Suprapubic skin (tissue), 4 donors: ENCODE measurements around the gene RPUSD1. TPM values are rescaled to one million over a fixed set of nuclear protein-coding genes. Genes with fewer than 3 reads are reported as not detected.

Source experiments
- DNase-seq, 2 donors: peaks; one replicate each; pipeline ENCODE4 v3.0.0-alpha.2; 2019; ENCODE audit warnings: low spot score in 2 of 2
- H3K27ac ChIP-seq: fragments of 200-600 bp; sonication (generic); one replicate; pipeline ENCODE4 v1.5.1; 2019
- H3K27me3 ChIP-seq: fragments of 200-600 bp; sonication (generic); one replicate; pipeline ENCODE4 v1.5.1; 2019
- H3K36me3 ChIP-seq: fragments of 200-600 bp; sonication (generic); one replicate; pipeline ENCODE4 v1.5.1; 2019
- H3K4me1 ChIP-seq: fragments of 200-600 bp; sonication (generic); one replicate; pipeline ENCODE4 v1.5.1; 2019
- H3K4me3 ChIP-seq: fragments of 200-600 bp; sonication (generic); one replicate; pipeline ENCODE4 v1.5.1; 2019; ENCODE audit warnings: mild to moderate bottlenecking
- H3K9me3 ChIP-seq: fragments of 200-600 bp; sonication (generic); one replicate; pipeline ENCODE4 v1.5.1; 2019
- CTCF ChIP-seq, 2 donors: fragments of 200-600 bp in 1 of 2; fragments of 450-650 bp in 1 of 2; sonication (generic) in 1 of 2; IDR thresholded peaks; one replicate each; pipeline ENCODE4 v1.5.1; 2016 to 2019; ENCODE audit warnings: antibody characterized with exemption in 2 of 2, mild to moderate bottlenecking in 1 of 2, moderate library complexity in 1 of 2
- EP300 ChIP-seq: sonication (generic); formaldehyde crosslinking; IDR thresholded peaks from one replicate; pipeline ENCODE4 v1.6.1; 2017; ENCODE audit warnings: antibody characterized with exemption
- POLR2A ChIP-seq, 2 donors: fragments of 450-650 bp; IDR thresholded peaks; one replicate each; pipeline ENCODE4 v1.6.1; 2017; ENCODE audit warnings: antibody characterized with exemption in 2 of 2, mild to moderate bottlenecking in 2 of 2, moderate library complexity in 2 of 2
- POLR2AphosphoS5 ChIP-seq, 3 donors: sonication (generic); formaldehyde crosslinking; IDR thresholded peaks; one replicate each; pipeline ENCODE4 v1.6.1; 2017; ENCODE audit warnings: antibody characterized with exemption in 3 of 3
- WGBS: methylation state at CpG from one replicate; pipeline ENCODE4 v1.1.5; 2018; 5-methylcytosine and 5-hydroxymethylcytosine counted together
- total RNA-seq, 4 donors: library from RNA; depleted of rRNA; stranded (reverse); fragments of >200 nt; gene quantifications; one replicate each; pipeline ENCODE4 v1.1.0, GENCODE V29; 2016

Gene RPUSD1
- total RNA-seq, 4 donors from 2014 or later: 13.6 to 27.1 (median 21.8) TPM

DNA sequence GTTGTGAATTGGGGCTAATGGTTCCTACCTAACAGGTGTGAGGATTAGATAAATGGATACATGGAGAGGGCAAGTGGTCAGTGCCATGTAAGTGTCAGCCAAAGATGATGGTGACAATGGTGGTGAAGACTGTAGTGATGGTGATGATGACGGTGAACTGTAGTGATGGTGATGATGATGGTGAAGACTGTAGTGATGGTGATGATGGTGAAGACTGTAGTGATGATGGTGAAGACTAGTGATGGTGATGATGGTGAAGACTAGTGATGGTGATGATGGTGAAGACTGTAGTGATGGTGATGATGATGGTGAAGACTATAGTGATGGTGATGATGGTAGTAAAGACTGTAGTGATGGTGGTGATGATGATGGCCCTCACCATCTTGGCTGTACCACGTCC lies 30.4 kb upstream of the RPUSD1 start:
- no peaks in the 10 kb centered on the region for H3K36me3 ChIP-seq
- DNase-seq: no peak
- peaks cover 3% of the 10 kb centered on the region for H3K4me1 ChIP-seq
- no peak overlapping the region for H3K27ac ChIP-seq
- WGBS: 70% methylated on average over 2 of the region's 2 CpGs
- TF ChIP-seq POLR2AphosphoS5 (IDR thresholded peaks at IDR 0.05) (no peak), EP300 (no peak), CTCF (IDR thresholded peaks at IDR 0.05) (no peak), POLR2A (IDR thresholded peaks at IDR 0.05) (no peak)
- H3K27me3 ChIP-seq: peaks cover 89% of the 10 kb centered on the region
- no peaks in the 10 kb centered on the region for H3K9me3 ChIP-seq
- no peak overlapping the region for H3K4me3 ChIP-seq

GRCh38 chr16:818132-818531 lies 30.0 kb upstream of the RPUSD1 start:
- peaks cover 91% of the 10 kb centered on the region for H3K27me3 ChIP-seq

DNA sequence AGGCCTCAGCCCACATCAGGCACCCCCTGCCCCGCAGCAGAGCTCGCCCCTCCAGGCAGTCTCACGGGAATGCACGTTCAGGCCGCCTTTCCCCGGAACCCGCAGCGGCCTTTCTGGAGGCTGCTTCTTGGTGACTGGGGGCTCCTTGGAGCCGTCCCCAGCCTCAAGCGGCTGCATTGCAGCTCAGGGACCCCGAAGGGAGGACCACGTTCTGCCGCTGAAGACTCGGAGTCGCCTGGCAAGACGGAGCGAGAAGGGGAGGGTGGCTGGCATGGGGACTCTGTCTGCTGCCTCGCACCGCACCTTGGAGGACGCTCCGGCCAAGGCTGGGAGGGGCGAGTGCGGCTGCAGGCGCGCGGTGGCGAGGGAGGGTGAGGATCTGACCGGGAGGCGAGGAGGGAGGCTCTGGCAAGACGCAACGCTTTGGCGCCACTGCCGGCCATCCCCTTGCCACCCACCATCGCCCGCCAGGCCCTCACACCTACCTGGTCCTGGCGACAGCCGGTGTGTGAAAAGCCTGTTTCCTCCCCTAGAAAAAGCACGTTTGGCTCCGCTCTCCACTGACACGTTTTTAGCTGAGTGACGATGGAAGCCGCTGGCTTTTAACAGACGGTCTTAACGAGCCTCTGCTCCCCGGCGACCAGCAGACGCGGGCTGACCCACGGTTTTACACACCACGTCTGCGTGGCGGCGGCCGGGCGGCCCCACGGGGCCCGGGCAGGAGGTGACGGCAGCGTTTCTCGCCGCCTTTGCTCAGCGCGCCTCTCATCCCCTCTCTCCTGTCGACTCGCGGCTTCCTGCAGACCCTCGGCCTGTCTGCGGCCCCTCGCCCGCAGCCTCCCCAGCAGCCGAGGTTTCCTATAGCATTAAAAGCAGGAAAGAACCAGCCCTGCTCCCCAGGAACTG lies 29.1 kb upstream of the RPUSD1 start:
- WGBS: 51% methylated on average over 34 of the region's 71 CpGs
- H3K9me3 ChIP-seq: no peaks in the 10 kb centered on the region
- H3K27ac ChIP-seq: no peak overlapping the region
- H3K27me3 ChIP-seq: peaks cover 91% of the 10 kb centered on the region
- H3K36me3 ChIP-seq: no peaks in the 10 kb centered on the region
- H3K4me3 ChIP-seq: no peak overlapping the region
- DNase-seq: no peak
- TF ChIP-seq POLR2A (IDR thresholded peaks at IDR 0.05) (no peak), POLR2AphosphoS5 (IDR thresholded peaks at IDR 0.05) (no peak)
- H3K4me1 ChIP-seq: peaks cover 7% of the 10 kb centered on the region

More at GRCh38 chr16:818132-818531, 30.0 kb upstream of the RPUSD1 start:
- Histone ChIP-seq H3K9me3 (no peaks in the 10 kb centered on the region), H3K4me1 (peaks cover 7% of the 10 kb centered on the region), H3K4me3 (no peak overlapping the region), H3K36me3 (no peaks in the 10 kb centered on the region), H3K27ac (no peak overlapping the region)
- no peak for TF ChIP-seq POLR2A (IDR thresholded peaks at IDR 0.05)
- TF ChIP-seq EP300: no peak
- WGBS: 96% methylated on average over 7 of the region's 8 CpGs
- DNase-seq: no peak

- Histone ChIP-seq H3K27ac (no peak overlapping the region), H3K4me3 (no peak overlapping the region), H3K27me3 (peaks cover 86% of the 10 kb centered on the region), H3K36me3 (no peaks in the 10 kb centered on the region), H3K4me1 (peaks cover 7% of the 10 kb centered on the region), H3K9me3 (no peaks in the 10 kb centered on the region)
- TF ChIP-seq EP300 (no peak), POLR2A (IDR thresholded peaks at IDR 0.05) (no peak), CTCF (IDR thresholded peaks at IDR 0.05) (no peak), POLR2AphosphoS5 (IDR thresholded peaks at IDR 0.05) (no peak)
- DNase-seq: no peak
- 90% methylated on average over 10 of the region's 15 CpGs for WGBS
These were observed 27.7 kb upstream of the RPUSD1 start for GRCh38 chr16:815861-816260.

DNA sequence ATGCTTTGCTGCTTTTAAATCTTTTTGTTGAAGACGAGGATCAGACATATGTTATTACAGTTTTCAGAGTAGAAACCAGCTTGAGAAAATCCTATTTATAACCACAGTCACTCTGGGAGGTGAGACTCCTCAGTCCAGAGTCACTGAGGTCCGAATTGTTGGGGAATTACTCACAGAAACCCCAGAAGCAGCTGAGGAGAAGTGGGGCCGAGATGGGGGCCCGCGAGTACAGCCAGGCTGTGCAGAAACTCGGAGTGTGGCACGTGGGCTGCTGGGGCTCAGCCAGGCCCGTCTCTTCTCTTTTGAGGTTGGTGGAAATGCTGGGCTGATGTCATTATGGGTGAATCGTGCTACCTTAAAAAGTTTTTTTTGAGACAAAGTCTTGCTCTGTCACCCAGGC lies 26.8 kb upstream of the RPUSD1 start:
- TF ChIP-seq CTCF (IDR thresholded peaks at IDR 0.05): no peak
- TF ChIP-seq POLR2AphosphoS5 (IDR thresholded peaks at IDR 0.05): no peak
- TF ChIP-seq POLR2A (IDR thresholded peaks at IDR 0.05): no peak
- Histone ChIP-seq H3K36me3 (no peaks in the 10 kb centered on the region), H3K27ac (no peak overlapping the region), H3K4me3 (no peak overlapping the region), H3K9me3 (no peaks in the 10 kb centered on the region), H3K27me3 (peaks cover 77% of the 10 kb centered on the region), H3K4me1 (peaks cover 7% of the 10 kb centered on the region)
- WGBS: 78% methylated on average over 9 of the region's 9 CpGs
- DNase-seq: no peak

DNA sequence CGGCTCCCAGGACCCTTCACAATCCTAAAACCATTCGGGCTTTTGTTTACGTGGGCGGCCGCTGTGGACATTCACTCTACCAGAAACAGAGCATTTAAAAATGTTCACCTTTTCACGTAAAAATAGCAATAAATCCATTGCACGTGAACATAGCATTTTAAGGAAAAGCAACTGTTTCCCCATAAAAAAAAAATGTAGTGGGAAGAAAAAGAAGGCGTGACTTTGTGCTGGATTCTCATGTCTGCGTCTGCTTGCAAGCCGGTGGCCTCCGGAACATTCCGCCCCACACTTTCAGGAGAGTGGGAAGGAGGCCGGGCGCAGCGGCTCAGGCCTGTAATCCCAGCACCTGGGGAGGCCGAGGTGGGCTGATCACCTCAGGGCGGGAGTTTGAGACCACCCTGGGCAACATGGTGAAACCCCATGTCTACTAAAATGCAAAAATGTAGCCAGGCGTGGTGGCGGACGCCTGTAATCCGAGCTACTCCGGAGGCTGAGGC lies 25.8 kb upstream of the RPUSD1 start:
- Histone ChIP-seq H3K9me3 (no peaks in the 10 kb centered on the region), H3K36me3 (no peaks in the 10 kb centered on the region), H3K4me1 (peaks cover 7% of the 10 kb centered on the region), H3K27me3 (peaks cover 68% of the 10 kb centered on the region), H3K4me3 (peak overlapping the region; percentile 24), H3K27ac (no peak overlapping the region)
- no peak for DNase-seq
- 51% methylated on average over 21 of the region's 22 CpGs for WGBS
- no peak for TF ChIP-seq CTCF (IDR thresholded peaks at IDR 0.05)
- TF ChIP-seq POLR2AphosphoS5 (IDR thresholded peaks at IDR 0.05): no peak
- TF ChIP-seq POLR2A (IDR thresholded peaks at IDR 0.05): no peak
- TF ChIP-seq EP300: no peak
